GM23248 (cell line): ENCODE results near the gene KAZN. TPM values are rescaled to one million over a fixed set of nuclear protein-coding genes. Genes with fewer than 3 reads are reported as not detected.

ENCODE experiments used
- DNase-seq: peaks from one replicate; pipeline ENCODE4 v3.0.0-alpha.2; 2015
- H2AFZ ChIP-seq: fragments of 200-600 bp; sonication (generic); 2 replicates; pipeline ENCODE4 v1.6.1; 2016; ENCODE audit warnings: antibody characterized with exemption
- H3F3A ChIP-seq: fragments of 200-600 bp; sonication (generic); 2 replicates; pipeline ENCODE4 v1.6.1; 2016; ENCODE audit warnings: mild to moderate bottlenecking, antibody characterized with exemption, mixed run types; ENCODE audit not compliant: insufficient read depth
- H3K27ac ChIP-seq: fragments of 200-600 bp; sonication (generic); 2 replicates; pipeline ENCODE4 v1.5.1; 2016; ENCODE audit warnings: mild to moderate bottlenecking
- H3K27me3 ChIP-seq: fragments of 200-600 bp; sonication (generic); replicated peaks from 2 replicates; pipeline ENCODE4 v1.6.1; 2016; ENCODE audit warnings: mild to moderate bottlenecking; ENCODE audit not compliant: insufficient read depth
- H3K36me3 ChIP-seq: fragments of 200-600 bp; sonication (generic); 2 replicates; pipeline ENCODE4 v1.6.1; 2016; ENCODE audit warnings: low read depth, mild to moderate bottlenecking
- H3K4me1 ChIP-seq: fragments of 200-600 bp; sonication (generic); 2 replicates; pipeline ENCODE4 v1.6.1; 2016; ENCODE audit warnings: mild to moderate bottlenecking; ENCODE audit not compliant: insufficient read depth
- H3K4me2 ChIP-seq: fragments of 200-600 bp; sonication (generic); one replicate; pipeline ENCODE4 v1.6.1; 2016; ENCODE audit warnings: mild to moderate bottlenecking; ENCODE audit not compliant: unreplicated experiment
- H3K4me3 ChIP-seq: fragments of 200-600 bp; sonication (generic); 2 replicates; pipeline ENCODE4 v1.5.1; 2016; ENCODE audit warnings: mild to moderate bottlenecking
- H3K79me2 ChIP-seq: fragments of 200-600 bp; sonication (generic); 2 replicates; pipeline ENCODE4 v1.6.1; 2016; ENCODE audit warnings: mild to moderate bottlenecking; ENCODE audit not compliant: insufficient read depth
- H3K9ac ChIP-seq: fragments of 200-600 bp; sonication (generic); 2 replicates; pipeline ENCODE4 v1.6.1; 2016; ENCODE audit warnings: mild to moderate bottlenecking
- H3K9me2 ChIP-seq: fragments of 200-600 bp; sonication (generic); 2 replicates; pipeline ENCODE4 v1.6.1; 2016; ENCODE audit warnings: mixed run types, mild to moderate bottlenecking, moderate library complexity; ENCODE audit not compliant: insufficient read depth
- H3K9me3 ChIP-seq: fragments of 200-600 bp; sonication (generic); one replicate; pipeline ENCODE4 v1.6.1; 2017; ENCODE audit warnings: low read depth
- H4K20me1 ChIP-seq: fragments of 200-600 bp; sonication (generic); 2 replicates; pipeline ENCODE4 v1.6.0; 2016; ENCODE audit not compliant: insufficient read depth
- EZH2 ChIP-seq: fragments of 200-600 bp; sonication (generic); IDR thresholded peaks from 2 replicates; pipeline ENCODE4 v1.6.1; 2018; ENCODE audit warnings: antibody characterized with exemption, mild to moderate bottlenecking; ENCODE audit not compliant: insufficient read depth, poor library complexity, severe bottlenecking
- EZH2phosphoT487 ChIP-seq: fragments of 200-600 bp; sonication (generic); IDR thresholded peaks from 2 replicates; pipeline ENCODE4 v1.6.1; 2018; ENCODE audit warnings: antibody characterized with exemption, moderate library complexity, mild to moderate bottlenecking, low read depth; ENCODE audit not compliant: insufficient read depth
- WGBS, 2 experiments: methylation state at CpG; one replicate each; pipeline ENCODE4 v1.1.6; 2015 to 2017; ENCODE audit warnings: low lambda C conversion rate in 2 of 2, low coverage in 1 of 2; ENCODE audit errors: missing lambda C conversion rate in 2 of 2; 5-methylcytosine and 5-hydroxymethylcytosine counted together
- in situ Hi-C: fragments of 300-500 bp; cut with MboI; formaldehyde crosslinking; loops from 2 replicates; pipeline ENCODE4 v1.15.0; 2020
- polyA plus RNA-seq: library from polyadenylated mRNA; unstranded; fragments of >200 nt; fragmentation: Nextera tagmentation; extraction: Ambion mirVana; gene quantifications from 2 replicates; pipeline ENCODE4 v1.2.1, GENCODE V29; 2016
- total RNA-seq: library from RNA; depleted of rRNA; stranded (reverse); fragments of >200 nt; shearing (Covaris generic); gene quantifications from 2 replicates; pipeline ENCODE4 v1.2.3, GENCODE V29; 2014

Gene KAZN
- total and polyA plus RNA-seq, 2 experiments from 2014 or later, result 4.9 to 7.2 TPM

- H3K27ac ChIP-seq, result no peak overlapping the region
- TF ChIP-seq EZH2phosphoT487 (no peak), EZH2 (no peak)
- no peak overlapping the region for H3K4me3 ChIP-seq
- no peak overlapping the region for H2AFZ ChIP-seq
- H4K20me1 ChIP-seq, result no peaks in the 10 kb centered on the region
- H3K4me2 ChIP-seq, result no peak overlapping the region
- H3K9me2 ChIP-seq, result no peaks in the 10 kb centered on the region
- WGBS, 2 experiments, result 93% methylated on average over 15 of the region's 15 CpGs
- no peaks in the 10 kb centered on the region for H3F3A ChIP-seq
- H3K36me3 ChIP-seq, result peaks cover 15% of the 10 kb centered on the region; the same call in 1 of the 2 replicates
- no peak overlapping the region for H3K9ac ChIP-seq
- DNase-seq, result no peak
- in situ Hi-C loops, result loop anchor here (25.0 kb wide), 1 partner anchor 1102 kb away; no protein-coding TSS in a partner anchor
- H3K79me2 ChIP-seq, result no peaks in the 10 kb centered on the region
- no peaks in the 10 kb centered on the region for H3K4me1 ChIP-seq
- H3K27me3 ChIP-seq, result no peaks in the 10 kb centered on the region
- H3K9me3 ChIP-seq, result no peaks in the 10 kb centered on the region
These were observed 465.9 kb downstream of the KAZN start for GRCh38 chr1:15064217-15064929.

- no peaks in the 10 kb centered on the region for H4K20me1 ChIP-seq
- TF ChIP-seq EZH2phosphoT487, result no peak
- no peak for TF ChIP-seq EZH2
- H3K4me1 ChIP-seq, result no peaks in the 10 kb centered on the region
- H3F3A ChIP-seq, result no peaks in the 10 kb centered on the region
- H3K4me2 ChIP-seq, result no peak overlapping the region
- no peak overlapping the region for H3K27ac ChIP-seq
- WGBS, 2 experiments, result 96 to 97% methylated on average over 6 to 7 of the region's 7 CpGs
- no peaks in the 10 kb centered on the region for H3K27me3 ChIP-seq
- H3K36me3 ChIP-seq, result peaks cover 15% of the 10 kb centered on the region; the same call in 1 of the 2 replicates
- in situ Hi-C loops, result loop anchor here (25.0 kb wide), 1 partner anchor 1103 kb away; no protein-coding TSS in a partner anchor
- H3K79me2 ChIP-seq, result no peaks in the 10 kb centered on the region
- no peak overlapping the region for H2AFZ ChIP-seq
- H3K9ac ChIP-seq, result no peak overlapping the region
- H3K9me3 ChIP-seq, result no peaks in the 10 kb centered on the region
- no peak for DNase-seq
- no peaks in the 10 kb centered on the region for H3K9me2 ChIP-seq
- H3K4me3 ChIP-seq, result no peak overlapping the region
These were observed 466.8 kb downstream of the KAZN start for GRCh38 chr1:15065291-15065690.

GRCh38 chr1:15065736-15066135, 467.3 kb downstream of the KAZN start:
- WGBS, 2 experiments, result 93 to 95% methylated on average over 28 to 30 of the region's 30 CpGs
- TF ChIP-seq EZH2phosphoT487 (no peak), EZH2 (no peak)
- Histone ChIP-seq H3K36me3 (peaks cover 12% of the 10 kb centered on the region; the same call in 1 of the 2 replicates), H3K9ac (no peak overlapping the region), H3K4me1 (no peaks in the 10 kb centered on the region), H3K4me3 (no peak overlapping the region), H3K79me2 (no peaks in the 10 kb centered on the region), H3K9me3 (no peaks in the 10 kb centered on the region), H3K27ac (no peak overlapping the region), H3K27me3 (no peaks in the 10 kb centered on the region), H2AFZ (no peak overlapping the region), H4K20me1 (no peaks in the 10 kb centered on the region), H3K4me2 (no peak overlapping the region), H3F3A (no peaks in the 10 kb centered on the region), H3K9me2 (no peaks in the 10 kb centered on the region)
- no peak for DNase-seq
- in situ Hi-C loops, result loop anchor here (25.0 kb wide), 1 partner anchor 1103 kb away; no protein-coding TSS in a partner anchor

- TF ChIP-seq EZH2, result no peak
- no peak for TF ChIP-seq EZH2phosphoT487
These were observed 467.7 kb downstream of the KAZN start for GRCh38 chr1:15066191-15066590.

More at GRCh38 chr1:15066191-15066590, 467.7 kb downstream of the KAZN start:
- Histone ChIP-seq H3K36me3 (peaks cover 7% of the 10 kb centered on the region; the same call in 1 of the 2 replicates), H3K4me3 (no peak overlapping the region), H3K9me2 (no peaks in the 10 kb centered on the region), H3K27ac (no peak overlapping the region), H3F3A (no peaks in the 10 kb centered on the region), H3K27me3 (no peaks in the 10 kb centered on the region), H4K20me1 (no peaks in the 10 kb centered on the region), H3K79me2 (no peaks in the 10 kb centered on the region), H3K4me2 (no peak overlapping the region), H3K9ac (no peak overlapping the region), H3K4me1 (no peaks in the 10 kb centered on the region), H2AFZ (no peak overlapping the region), H3K9me3 (no peaks in the 10 kb centered on the region)
- DNase-seq, result no peak
- 90 to 93% methylated on average over 15 of the region's 15 CpGs for WGBS, 2 experiments
- in situ Hi-C loops, result loop anchor here (25.0 kb wide), 1 partner anchor 1104 kb away; no protein-coding TSS in a partner anchor
